ENCODE data around the gene ASS1.

DNA sequence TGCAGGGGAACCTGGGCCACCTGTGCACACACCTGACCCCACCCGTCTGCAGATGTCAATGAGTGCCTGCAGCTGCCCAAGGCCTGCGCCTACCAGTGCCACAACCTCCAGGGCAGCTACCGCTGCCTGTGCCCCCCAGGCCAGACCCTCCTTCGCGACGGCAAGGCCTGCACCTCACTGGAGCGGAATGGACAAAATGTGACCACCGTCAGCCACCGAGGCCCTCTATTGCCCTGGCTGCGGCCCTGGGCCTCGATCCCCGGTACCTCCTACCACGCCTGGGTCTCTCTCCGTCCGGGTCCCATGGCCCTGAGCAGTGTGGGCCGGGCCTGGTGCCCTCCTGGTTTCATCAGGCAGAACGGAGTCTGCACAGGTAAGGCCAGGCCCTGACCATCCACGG lies 14.5 kb upstream of the ASS1 start:
- TF ChIP-seq, protein P1, sequence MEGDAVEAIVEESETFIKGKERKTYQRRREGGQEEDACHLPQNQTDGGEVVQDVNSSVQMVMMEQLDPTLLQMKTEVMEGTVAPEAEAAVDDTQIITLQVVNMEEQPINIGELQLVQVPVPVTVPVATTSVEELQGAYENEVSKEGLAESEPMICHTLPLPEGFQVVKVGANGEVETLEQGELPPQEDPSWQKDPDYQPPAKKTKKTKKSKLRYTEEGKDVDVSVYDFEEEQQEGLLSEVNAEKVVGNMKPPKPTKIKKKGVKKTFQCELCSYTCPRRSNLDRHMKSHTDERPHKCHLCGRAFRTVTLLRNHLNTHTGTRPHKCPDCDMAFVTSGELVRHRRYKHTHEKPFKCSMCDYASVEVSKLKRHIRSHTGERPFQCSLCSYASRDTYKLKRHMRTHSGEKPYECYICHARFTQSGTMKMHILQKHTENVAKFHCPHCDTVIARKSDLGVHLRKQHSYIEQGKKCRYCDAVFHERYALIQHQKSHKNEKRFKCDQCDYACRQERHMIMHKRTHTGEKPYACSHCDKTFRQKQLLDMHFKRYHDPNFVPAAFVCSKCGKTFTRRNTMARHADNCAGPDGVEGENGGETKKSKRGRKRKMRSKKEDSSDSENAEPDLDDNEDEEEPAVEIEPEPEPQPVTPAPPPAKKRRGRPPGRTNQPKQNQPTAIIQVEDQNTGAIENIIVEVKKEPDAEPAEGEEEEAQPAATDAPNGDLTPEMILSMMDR (IDR thresholded peaks at IDR 0.05; ENCODE audit: low read length), result no peak
- no peak for TF ChIP-seq EZH2 (optimal IDR thresholded peaks at IDR 0.05; ENCODE audit: low read depth, low read length)

Measured in MM.1S (cell line).